Adipocyte (in vitro differentiated cells): Measurements from ENCODE around the gene OR4K15.

ENCODE experiments used
- DNase-seq: peaks from one replicate; pipeline ENCODE4 v3.0.0-alpha.2; 2015; ENCODE audit warnings: low read depth
- H3K27me3 ChIP-seq: replicated peaks from 2 replicates; pipeline ENCODE4 v1.7.0; 2013; ENCODE audit warnings: mild to moderate bottlenecking, low read length, moderate library complexity; ENCODE audit not compliant: control insufficient read depth, insufficient read depth
- H3K36me3 ChIP-seq: 2 replicates; pipeline ENCODE4 v1.7.0; 2013; ENCODE audit warnings: low read length, mild to moderate bottlenecking, moderate library complexity; ENCODE audit not compliant: control insufficient read depth, insufficient read depth, severe bottlenecking
- H3K4me1 ChIP-seq: 2 replicates; pipeline ENCODE4 v1.7.0; 2013; ENCODE audit warnings: mild to moderate bottlenecking, low read length, moderate library complexity; ENCODE audit not compliant: control insufficient read depth, insufficient read depth
- H3K4me3 ChIP-seq: 2 replicates; pipeline ENCODE4 v1.7.0; 2013; ENCODE audit warnings: mild to moderate bottlenecking, low read length, moderate library complexity
- H3K9ac ChIP-seq: 2 replicates; pipeline ENCODE4 v1.7.0; 2013; ENCODE audit warnings: mild to moderate bottlenecking, low read length, moderate library complexity
- H3K9me3 ChIP-seq: 2 replicates; pipeline ENCODE4 v1.7.0; 2013; ENCODE audit warnings: mild to moderate bottlenecking, low read length, moderate library complexity; ENCODE audit not compliant: control insufficient read depth

OR4K15 gene

DNA sequence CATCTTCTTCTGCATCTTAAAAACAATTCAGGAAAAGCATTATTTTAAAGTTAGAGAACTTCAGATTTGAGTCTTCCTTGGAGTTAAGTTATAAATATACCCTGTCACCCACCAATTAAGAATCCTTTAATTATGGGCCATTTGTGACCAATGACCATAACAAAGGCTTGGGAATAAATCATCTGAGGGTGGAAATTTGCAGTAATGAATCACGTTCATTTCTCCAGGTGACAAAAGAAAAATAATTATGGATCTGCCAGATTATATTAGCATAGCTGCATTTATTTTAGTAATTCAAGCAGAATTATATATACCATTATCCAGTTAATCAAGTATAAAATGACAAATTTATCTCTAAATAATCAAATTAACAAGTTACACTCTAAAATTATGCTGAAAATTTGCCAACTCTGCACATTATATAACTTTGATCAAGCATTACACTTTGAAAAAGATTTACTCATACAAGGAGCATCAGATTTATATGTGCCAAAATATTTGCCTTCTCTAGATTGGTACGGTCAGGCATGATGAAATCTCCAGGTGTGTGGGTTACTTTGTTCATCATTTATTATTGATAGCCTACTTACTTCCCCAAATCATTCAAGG, 44.0 kb downstream of the OR4K15 start, which contains the start of gene OR4K14:
OR4K14 (minus strand) TSS at position 51 of the 609 bp plus-strand sequence. CDS start 4,114 bp downstream, outside the sequence.
- Histone ChIP-seq H3K9ac (no peak within 1 kb of the TSS), H3K4me3 (no peak within 1 kb of the TSS), H3K9me3 (no peaks in the 10 kb centered on the region), H3K4me1 (no peaks in the 10 kb centered on the region), H3K27me3 (no peaks in the 10 kb centered on the region), H3K36me3 (no peaks in the 10 kb centered on the region)
- DNase-seq = no peak
